VCaP (cell line): ENCODE measurements around the gene COASY.

ENCODE experiments used
- H3K27ac ChIP-seq: fragments of 450-650 bp; 2 replicates; pipeline ENCODE4 v1.5.1; 2017
- CTCF ChIP-seq: fragments of 450-650 bp; conservative IDR thresholded peaks from 2 replicates; pipeline ENCODE4 v1.5.1; 2017; ENCODE audit warnings: mild to moderate bottlenecking, moderate library complexity

The COASY gene

GRCh38 chr17:42565523-42566214 is 3.7 kb downstream of the COASY start:
- peak overlapping the region; percentile 82 for H3K27ac ChIP-seq
- no peak for TF ChIP-seq CTCF

GRCh38 chr17:42566215-42566882 is 4.4 kb downstream of the COASY start:
- H3K27ac ChIP-seq = peak overlapping the region; percentile 82
- TF ChIP-seq CTCF = no peak

- H3K27ac ChIP-seq = peak within 1 kb of the TSS; percentile 82
- no peak for TF ChIP-seq CTCF
These were observed 5.1 kb downstream of the COASY start, which contains the start of gene MLX for GRCh38 chr17:42566883-42567573. Gene MLX (plus strand): TSS chr17:42567100. CDS start chr17:42567125, 25 bp downstream.

- no peak overlapping the region for H3K27ac ChIP-seq
These were observed 6.6 kb downstream of the COASY start for GRCh38 chr17:42568341-42569111.

GRCh38 chr17:42571435-42572225 is 9.7 kb downstream of the COASY start:
- TF ChIP-seq CTCF = no peak
- H3K27ac ChIP-seq = peak overlapping the region; percentile 73

More at GRCh38 chr17:42568341-42569111, 6.6 kb downstream of the COASY start:
- TF ChIP-seq CTCF = no peak

- no peak for TF ChIP-seq CTCF
- H3K27ac ChIP-seq = peak overlapping the region; percentile 73; the same call in 1 of the 2 replicates
These were observed 11.1 kb downstream of the COASY start for GRCh38 chr17:42573095-42573494.
